Measurements from ENCODE around the gene ARID3C.

ARID3C gene

DNA sequence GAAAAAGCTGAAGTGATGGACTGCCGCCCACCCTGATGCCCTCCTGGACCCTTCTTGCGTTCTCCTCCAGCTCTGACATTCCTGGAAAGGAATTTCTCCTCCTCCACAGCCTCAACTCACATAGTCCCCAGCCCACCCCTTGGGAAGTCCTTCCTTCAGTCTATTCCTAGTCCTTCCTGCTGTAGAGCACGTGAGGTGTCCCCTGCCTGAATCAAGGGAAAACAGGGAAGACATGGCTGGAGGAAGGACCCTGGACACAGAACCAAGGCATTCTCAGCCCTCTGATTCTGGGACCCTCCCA is 3.7 kb downstream of the ARID3C start:
- no peak for DNase-seq

DNA sequence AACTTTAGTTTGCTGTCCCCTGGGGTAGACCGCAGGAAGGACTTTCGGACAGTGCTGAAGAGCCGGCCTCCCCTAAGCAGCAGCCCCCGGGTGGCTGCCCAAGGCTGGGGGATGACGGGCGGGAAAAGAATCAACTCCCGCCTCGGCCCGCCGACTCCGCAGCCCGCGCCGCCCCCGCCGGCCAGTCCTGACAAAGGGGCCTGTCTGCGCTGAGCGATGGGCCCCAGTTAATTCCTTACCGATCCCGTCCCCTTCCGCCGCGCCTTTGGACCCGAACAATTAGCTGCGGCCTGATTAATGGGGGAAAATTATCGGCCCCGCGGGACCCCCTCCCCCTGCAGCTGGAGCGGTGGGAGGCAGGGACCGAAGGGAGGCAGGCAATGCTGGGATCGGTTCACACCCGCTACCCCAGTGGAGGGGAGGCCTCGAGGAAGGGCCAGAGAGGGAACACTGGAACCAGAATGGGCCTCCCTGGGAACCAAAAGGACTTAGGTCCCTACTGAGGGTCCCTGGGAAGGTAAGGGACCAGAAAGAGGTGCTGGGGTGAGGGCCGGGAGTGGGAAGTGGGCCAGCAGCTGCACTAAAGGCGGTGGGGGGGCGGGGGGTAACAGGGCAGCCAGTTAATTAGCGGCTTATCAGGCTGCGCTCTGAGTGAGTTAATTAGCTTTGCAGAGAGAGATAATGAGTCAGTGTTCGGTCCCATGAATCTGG is 4.2 kb downstream of the ARID3C start:
- DNase-seq: no peak

GRCh38 chr9:34623374-34624235 is 5.3 kb downstream of the ARID3C start:
- no peak for DNase-seq

DNA sequence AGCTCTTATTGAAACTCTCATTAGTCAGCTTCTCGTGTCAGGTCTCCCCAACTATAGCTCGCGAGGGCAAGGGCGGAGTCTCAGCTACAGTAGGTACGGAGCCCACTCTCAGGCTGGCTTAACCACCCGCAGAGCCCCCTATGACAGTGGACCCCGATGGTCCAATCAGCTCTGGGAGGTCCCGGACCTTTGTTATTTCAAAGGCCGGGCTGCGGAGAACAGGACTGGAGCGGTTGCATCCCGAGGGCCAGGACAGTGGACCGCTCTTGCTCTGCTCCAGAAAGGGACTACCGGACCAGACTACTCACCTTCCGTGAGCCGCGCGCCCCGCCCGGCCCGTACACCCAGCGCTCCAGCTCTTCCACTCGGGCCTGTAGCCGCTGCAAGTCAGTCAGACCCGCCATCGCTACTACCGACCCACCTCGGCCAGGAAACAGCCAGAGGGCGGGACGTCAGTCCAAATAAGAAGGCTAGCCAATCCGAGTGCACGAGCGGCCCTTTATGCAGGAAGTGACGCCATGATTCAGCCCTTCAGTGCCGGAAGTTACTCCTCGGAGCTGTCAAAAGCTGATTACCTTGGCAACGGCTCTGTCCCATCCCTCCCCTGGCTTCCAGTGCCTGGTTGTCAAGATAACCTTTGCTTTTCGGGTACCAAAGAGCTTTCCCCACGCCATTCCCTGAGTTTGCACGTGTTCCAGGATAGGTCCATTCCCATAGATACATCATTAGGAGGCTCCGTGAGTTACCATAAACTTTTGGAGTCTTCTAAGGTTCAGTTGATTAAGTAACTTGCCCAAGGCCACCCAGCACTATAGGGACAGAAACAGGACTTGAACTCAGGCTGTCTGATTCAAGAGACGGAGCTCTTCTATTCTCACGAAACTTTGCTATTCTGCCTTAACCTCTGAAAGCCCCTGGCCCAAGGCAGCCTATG is 8.5 kb downstream of the ARID3C start, which contains the start of gene DCTN3:
DCTN3 (minus strand) TSS at position 435 of the 934 bp plus-strand sequence; CDS start at position 404, 31 bp downstream.
- DNase-seq: peak; percentile 78 to 80

DNA sequence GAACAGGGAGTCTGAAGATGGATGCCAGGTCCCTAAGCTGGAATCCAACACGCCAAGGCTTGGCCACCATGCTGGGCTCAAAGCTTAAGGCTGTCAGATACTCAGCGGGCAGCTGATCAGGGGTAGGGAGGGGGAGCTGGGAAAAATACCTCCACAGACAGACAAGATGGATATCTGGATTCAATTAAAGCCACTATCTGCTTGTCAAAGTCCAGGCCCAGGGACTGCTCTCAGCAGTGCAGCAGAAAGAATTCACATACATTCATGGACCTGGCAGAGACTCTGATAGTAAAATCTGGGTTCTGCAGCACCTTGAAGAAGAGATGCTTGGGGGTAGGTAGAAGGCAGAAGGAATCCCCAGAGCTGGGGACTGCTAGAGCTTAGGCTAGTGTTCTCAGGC is 13.7 kb downstream of the ARID3C start:
- DNase-seq: no peak

- DNase-seq: peak; percentile 71
Observed at GRCh38 chr9:34612788-34613390, 16.0 kb downstream of the ARID3C start.

DNA sequence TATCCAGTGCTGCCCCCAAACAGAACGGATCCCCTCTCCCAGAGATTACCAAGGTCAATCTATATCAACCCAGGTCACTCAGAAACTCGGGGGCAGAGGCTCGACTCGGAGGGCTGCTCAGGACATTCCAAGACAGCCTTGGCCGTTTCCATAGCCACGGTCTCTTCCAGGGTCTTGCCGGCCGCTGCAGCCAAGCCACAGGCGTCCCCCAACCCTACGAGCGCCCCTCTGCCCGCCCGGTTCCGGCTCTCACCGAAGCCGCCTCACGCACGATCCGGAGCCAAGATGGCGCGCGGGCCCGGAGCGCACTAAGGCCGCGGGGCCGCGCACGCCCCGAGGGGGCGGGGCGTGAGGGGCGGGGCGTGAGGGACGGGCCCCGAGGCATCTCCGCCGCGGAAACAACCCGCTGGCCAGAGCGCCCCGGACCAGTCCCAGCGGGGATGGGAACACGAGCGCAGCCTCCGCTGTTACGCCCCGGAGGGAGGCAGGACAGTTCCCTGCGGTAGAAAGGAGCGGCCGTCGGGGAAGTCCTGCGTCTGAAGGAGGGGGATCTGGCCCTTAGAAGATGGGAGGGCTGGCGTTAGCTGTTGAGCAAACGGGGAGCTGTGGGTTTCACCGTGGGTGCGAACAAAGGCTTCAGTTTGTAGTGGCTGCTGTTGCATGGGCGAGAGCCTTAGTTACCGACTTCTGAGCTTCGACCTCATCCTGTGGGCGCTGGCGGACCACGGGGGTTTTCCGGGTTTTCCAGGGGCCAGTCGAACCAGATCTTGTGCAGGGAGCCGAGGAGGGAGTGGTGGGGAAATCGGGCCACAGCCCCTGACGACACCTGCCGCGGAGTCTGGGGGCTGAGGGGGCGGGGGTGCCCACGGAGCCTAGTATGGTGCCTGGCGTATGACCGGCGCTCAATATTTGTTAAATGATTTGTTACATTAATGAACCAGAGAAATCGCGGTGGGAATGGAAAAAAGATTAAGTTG is 16.8 kb downstream of the ARID3C start, which contains the start of gene RPP25L:
RPP25L (minus strand) TSS at position 287 of the 977 bp plus-strand sequence. CDS start 801 bp downstream, outside the sequence.
- DNase-seq: peak; percentile 77 to 83

- DNase-seq: no peak
Observed at GRCh38 chr9:34611251-34611810, 17.5 kb downstream of the ARID3C start.

GRCh38 chr9:34610434-34611206 is 18.2 kb downstream of the ARID3C start:
- DNase-seq: no peak

- no peak for DNase-seq
Observed at GRCh38 chr9:34607331-34607730, 21.5 kb downstream of the ARID3C start.

DNA sequence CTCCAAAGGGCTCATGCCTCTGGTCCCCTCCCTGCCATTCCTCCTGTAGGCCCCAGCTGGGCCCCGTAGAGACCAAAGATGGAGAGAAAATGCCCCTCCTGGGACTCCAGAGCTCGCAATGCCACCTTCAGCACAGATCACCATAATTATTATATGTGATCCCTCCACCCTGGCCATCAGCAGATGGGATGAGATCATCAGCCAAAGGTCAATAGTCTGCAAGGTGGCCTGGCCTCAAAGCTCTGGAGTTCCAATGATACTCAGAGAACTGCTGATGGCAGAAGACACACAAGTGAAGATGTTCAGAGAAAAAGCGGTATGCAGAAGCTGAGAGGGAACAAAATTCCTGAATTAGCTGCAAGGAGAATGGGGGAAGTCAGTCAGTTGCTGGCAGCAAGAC is 22.0 kb downstream of the ARID3C start:
- no peak for DNase-seq

DNA sequence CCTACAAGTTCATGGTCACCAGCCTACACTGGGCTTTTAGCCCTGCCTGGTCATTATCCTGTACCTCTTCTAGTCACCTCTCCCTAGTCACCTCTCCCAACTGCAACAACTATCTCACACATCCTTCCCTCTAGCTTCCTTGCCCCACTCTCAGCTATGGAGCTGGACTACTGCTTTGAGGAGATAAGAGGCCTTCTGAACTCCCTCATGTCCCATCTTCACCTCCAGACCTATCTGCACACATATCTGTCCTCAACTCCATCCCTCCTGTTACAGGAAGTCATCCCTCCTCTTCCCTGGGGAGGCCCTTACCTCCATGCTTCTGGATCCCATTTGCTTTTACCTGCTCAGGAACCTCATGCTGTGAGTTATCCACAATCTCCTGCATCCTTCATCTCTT is 22.7 kb downstream of the ARID3C start:
- DNase-seq: no peak

- peak; percentile 78 to 82 for DNase-seq
Observed at GRCh38 chr9:34603610-34604231, 25.1 kb downstream of the ARID3C start.

DNA sequence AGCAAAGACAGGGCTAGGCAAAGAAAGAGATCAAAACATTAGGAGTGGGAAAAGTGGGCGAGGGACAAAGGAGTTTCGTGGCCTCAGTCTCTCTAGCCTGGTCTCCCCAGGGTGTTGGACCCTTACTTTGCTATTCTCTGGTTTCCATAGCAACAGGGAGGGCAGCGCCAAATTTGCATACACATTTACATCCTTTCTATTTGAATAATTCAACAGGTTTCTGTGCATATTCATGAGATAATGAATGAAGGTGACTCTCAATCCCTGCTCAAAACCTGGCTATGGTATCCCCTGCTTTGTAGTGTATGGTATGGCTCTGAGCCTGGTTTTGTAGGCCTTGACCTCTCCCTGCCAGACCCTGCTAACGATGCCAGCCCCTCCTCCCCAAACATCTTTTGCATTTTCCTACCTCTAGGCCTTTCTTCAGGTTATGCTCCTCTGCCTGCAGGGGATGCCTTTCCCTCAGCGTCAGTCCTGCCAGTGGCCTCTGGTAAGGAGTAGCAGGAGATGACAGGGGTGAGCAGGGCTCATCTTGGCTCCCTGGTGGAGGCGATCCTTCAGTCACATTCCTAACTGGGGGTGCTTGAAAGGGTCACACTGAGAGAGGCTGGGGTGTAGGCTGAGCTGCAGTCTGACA is 26.8 kb downstream of the ARID3C start:
- DNase-seq: no peak

GRCh38 chr9:34600908-34601307 is 28.0 kb downstream of the ARID3C start:
- DNase-seq: no peak

GRCh38 chr9:34599546-34599945 is 29.3 kb downstream of the ARID3C start:
- DNase-seq: no peak

DNA sequence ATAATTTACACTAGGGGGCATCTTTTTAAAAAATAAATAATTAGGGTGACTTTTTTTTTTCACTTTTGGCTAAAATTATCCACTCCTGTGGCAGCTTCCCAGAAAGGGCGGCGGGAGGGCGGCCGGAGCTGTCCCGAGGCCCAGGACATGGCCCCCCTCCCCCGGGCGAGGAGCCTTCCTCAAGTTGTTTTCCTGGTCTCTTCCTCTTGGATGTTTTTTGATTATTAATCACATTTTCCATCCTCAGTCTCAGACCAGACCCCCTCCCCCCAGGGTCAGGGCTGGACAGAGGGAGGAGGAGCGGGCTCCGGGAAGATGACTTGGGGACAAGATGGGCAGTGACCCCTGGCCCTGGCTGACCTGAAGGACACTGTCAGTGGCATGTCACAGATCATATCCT is 34.7 kb downstream of the ARID3C start:
- DNase-seq: no peak

DNA sequence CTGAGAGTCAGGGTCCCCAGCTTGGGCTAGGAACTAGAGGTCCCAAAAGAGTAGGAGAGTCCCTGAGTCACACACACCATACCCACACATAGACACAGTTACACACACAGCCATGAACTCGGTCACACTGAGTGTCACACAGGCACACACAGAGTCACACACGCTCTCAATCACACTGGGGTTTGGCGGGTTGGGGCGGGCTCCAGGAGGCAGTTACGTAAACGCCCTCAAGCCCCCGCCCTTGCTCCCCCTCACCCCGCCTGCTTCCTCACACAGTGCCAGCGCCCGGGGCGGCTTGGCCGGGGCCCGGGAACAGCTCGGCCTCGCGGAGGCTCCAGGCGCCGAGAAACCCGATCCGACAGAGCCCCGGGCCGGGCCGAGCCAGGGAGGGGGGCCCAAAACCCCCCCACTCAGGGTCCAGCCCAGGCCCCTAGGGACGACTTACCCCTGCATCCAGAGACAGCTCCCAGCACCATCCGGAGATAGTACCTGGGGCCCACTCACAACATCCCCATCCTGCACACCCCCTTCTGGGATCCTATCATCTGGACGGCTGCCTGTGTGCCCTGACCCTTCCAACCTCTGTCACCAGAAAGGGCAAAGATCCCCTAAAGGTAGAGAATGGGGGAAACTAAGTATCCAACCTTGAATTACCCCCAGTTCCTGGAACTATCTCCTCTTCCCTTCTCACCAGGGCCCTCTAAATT is 35.8 kb downstream of the ARID3C start:
- no peak for DNase-seq
